Measurements from ENCODE around the gene TMEM131L.
"Not testable (repeated sequence)": the region's sequence is repeated elsewhere in the genome, so short reads cannot be mapped to it uniquely, and the experiment has no call there.

The TMEM131L gene

DNA sequence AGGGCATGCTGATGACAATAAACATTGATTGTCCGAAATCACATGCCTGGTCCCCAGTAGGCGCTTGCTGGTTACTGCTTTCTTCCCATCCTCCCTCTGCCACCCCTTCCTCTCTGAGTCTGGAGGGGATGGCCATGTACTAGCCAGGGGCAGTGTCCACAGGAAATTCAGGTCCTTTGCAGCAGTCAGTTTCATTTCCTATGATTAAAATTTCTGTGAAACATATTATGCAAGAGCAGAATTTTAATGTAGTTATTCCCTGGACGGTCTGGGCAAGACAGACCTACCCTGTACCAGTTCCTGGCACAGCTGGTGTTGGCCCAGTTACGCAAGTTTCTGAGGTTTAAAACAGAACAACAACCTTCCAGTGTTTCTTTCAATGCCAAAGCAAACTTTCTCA lies 189.8 kb downstream of the TMEM131L start:
- no peak for DNase-seq

DNA sequence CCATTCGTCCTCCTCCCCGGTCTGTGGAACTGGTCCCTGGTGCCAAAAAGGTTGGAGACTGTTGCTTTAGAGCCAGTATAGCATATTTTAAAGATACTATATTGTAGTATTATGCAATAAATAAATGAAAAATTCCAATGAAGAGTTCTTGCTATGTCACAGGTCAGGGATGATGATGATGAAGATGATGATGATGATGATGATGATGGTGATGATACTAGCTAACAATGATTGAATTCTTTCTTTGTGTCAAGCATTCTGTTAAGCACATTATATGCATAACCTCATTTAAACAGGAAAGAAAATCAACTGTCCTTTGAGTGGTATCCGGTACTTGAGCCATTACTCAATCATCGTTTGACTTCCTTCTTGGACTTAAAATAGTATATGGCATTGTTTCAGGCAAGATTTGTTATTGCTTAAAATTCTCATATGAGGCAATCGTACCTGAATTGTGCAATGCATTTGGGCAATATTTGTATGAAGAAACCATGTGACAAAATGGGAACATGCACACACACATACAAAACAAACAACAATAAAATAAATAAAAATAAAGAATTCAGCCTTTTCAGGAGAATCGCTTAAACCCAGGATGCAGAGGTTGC lies 195.2 kb downstream of the TMEM131L start:
- no peak for DNase-seq

DNA sequence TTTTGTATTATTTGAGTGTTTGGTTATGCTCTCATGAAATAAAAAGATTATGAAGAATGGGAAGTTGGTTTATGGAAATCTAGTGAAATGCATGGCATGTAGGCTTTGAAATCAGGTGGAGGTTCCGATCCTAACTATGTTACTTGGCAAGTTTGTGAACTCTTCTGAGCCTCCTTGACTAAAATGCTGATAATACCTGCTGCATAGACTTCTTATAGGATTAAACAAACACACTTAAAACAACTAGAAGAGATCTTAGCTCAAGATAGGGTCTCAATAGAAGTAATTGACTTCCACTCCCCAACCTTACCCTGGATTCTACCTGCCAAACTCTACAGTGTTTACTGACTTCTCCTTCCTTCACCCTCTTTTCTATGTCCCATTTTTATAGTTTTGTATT lies 195.7 kb downstream of the TMEM131L start:
- no peak for DNase-seq

DNA sequence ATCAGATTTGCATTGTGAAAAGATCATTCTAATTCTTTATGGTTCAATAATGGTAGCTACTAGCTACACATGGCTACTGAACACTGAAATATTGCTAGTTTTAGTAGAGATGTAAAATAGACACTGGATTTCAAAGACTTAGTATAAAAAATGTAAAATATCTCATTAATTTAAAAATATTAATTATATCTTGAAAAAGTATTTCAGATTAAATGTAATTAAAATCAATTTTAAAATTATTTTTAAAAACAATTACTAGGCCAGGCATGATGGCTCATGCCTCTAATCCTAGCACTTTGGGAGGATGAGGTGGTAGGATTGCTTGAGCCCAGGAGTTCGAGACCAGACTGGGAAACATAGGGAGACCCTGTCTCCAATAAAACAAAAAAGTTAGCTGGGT lies 197.5 kb downstream of the TMEM131L start:
- DNase-seq: no peak

DNA sequence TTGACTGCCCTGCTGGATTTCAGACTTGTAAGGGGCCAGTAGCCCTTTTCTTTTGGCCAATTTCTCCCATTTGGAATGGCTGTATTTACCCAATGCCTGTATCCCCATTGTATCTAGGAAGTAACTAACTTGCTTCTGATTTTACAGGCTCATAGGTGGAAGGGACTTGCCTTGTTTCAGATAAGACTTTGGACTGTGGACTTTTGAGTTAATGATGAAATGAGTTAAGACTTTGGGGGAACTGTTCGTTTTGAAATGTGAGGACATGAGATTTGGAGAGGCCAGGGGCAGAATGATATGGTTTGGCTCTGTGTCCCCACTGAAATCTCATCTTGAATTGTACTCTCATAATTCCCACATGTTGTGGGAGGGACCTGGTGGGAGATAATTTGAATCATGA lies 200.3 kb downstream of the TMEM131L start:
- not testable (repeated sequence) for DNase-seq

DNA sequence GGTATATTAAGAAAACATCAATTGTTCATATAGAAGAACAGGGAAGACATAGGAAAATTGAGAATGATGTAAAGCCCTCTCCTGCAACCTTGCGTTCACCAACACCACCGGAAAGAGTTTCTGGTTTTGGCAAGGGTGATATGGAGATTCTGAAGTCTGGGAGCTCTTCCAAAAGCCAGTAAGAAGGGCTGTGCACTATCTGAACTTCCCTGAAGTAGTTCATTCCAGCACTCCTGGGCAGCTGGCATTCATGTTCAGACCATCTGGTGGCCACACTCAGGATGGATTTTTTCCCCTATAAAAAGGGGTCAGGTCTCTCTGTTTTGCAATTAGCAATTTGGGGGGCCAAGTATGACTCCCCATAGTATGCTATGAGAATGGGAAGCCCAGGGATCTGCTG lies 202.5 kb downstream of the TMEM131L start:
- no peak for DNase-seq

DNA sequence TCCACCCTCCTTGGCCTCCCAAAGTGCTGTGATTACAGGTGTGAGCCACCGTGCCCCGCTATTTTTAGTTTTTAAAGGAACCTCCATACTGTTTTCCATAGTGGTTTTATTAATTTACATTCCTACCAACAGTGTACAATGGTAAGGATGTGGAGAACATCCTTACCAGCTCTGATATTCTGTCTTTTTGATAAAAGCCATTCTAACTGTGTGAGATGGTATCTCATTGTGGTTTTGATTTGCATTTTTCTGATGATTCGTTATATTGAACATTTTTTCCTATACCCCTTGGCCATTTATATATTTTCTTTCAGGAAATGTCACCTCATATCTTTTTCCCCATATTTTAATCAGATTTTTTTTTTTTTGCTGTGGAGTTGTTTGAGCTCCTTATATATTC lies 203.7 kb downstream of the TMEM131L start:
- no peak for DNase-seq

DNA sequence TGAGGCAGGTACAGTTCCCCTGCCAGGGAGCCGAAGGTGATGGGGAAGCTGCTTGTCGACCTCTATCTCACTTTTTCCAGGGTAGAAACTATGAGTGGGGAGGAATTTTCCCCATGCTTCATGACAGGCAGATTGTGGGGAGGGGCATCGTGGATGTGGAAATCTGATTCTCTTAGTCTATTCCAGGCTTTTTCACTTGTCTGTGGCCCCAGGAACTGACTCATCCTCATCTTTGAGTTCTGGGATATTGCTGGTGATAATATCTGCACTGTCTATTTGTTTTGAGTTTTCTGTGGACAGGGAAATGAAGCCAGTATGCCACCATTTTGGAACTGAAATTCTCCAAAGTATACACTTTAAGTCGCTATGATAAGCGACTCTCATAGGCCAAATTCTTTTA lies 210.3 kb downstream of the TMEM131L start:
- DNase-seq: no peak

DNA sequence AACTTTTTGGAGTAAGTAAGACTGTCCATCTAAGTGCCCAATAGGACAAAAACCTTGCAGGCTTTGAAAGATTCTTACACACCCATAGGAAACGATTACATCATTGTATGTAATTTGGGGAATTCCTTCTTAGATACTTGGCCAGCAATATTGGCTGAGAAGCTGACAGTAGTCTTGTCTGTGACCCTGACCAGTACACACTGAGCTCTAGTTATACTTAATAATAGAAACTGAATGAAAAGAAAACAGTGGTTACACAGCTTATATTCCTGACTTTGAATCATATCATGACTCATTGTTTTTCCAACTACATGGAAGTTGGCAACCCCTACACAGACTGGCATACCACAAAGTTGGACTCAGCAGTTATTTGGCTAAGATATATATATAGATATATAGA lies 210.8 kb downstream of the TMEM131L start:
- DNase-seq: no peak

DNA sequence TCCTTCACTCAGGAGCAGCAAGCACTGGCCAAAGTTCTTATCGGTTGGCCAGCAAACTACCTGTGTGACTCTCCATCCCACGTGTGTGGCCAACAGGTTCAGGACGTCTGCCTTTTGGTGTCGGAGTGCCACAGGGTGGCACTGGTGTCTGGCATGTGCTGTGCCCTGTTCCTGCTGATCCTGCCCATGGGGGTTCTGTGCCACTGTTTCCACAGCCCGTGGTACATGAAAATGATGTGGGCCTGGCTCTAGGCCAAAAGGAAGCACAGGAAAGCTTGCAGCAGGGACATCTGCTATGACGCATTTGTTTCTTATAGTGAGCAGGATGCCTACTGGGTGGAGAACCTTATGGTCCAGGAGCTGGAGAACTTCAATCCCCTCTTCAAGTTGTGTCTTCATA lies 213.3 kb downstream of the TMEM131L start:
- DNase-seq: no peak

DNA sequence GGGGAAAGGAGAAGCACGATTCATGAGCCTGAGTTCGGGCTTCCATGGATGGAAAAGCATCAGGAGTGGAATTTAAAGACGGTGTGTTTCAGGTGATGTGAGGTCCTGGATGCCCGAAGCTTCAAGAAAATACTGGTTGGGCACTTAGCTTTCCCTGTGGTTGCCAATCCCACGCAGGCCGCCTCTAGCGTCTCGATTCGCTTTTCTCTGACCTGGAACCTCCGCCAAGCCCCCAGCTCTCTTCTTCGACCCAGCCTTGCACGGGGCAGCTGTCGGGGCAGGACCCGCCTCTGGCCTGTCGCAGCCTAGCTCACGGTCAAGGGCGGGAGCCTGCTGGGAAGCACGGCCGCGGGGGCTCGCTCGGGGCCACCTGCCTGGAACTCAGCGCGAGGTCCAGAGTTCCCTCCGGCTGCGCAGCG lies 217.6 kb downstream of the TMEM131L start:
- no peak for DNase-seq

DNA sequence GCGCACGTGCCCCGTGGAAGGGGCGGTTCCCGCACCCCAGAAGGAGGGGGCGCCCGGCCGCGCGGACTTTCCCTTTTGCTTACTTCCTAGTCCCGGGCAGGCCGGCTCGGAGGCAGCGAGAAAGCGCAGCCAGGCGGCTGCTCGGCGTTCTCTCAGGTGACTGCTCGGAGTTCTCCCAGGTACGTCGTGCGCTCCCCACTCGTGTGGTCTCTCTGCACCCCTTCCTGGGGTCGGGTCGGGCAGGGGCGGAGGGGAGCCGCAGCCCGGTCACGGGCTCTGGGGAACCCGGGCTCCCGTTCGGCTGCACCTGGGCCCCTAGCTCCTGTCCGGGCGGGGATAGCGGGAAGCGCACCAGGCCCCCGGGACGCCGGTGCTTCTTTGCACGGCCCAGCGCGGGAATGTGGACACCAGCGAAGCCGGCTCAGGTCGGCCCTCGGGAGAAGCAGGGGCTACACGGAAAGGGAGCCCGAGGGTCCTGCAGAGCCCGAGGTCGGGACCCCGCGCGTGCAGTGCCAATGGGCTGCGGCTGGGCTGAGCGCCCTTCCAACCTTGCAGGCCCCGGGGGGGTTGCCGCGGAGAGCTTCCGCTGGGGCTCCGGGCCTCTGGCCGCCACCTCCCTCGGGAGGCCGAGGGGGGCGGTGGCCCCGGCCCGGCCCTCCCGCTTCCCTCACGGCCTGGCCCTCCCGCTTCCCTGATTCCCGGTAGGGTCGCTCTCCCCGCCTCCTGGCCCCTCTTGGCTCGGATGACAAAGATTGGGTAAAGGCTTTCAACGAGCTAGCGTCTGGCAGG lies 218.2 kb downstream of the TMEM131L start, which contains the start of gene TLR2:
Gene TLR2 (plus strand): TSS at position 99 of the 789 bp plus-strand sequence. CDS start 18,628 bp downstream, outside the sequence.
- DNase-seq: peak; percentile 62

DNA sequence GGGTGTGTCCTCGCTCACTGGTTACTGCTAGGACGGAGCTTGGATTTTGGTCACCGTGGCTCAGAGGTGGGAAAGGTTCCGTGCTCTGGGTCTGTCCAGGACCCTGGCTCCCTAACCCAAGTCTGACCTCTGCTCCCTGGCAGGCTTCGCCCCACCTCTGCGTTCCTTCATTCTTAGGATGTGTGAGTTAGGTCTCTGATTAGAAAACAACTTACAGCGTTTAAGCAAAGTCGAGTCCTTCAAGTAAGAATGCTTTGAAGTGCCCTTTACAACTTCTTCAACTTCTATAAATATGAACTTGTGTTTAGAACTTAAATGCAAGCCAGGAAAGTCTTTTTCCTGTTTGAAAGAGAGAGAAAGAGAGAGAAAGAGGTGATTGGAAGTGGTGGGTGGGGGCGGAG lies 218.8 kb downstream of the TMEM131L start:
- no peak for DNase-seq

Measured in central memory CD4-positive, alpha-beta T cell (primary cell).